GM21825 (cell line): ENCODE measurements around the gene B3GLCT.
A peak's percentile ranks its signal among the peaks of the same experiment; 100 is the strongest.
"Not testable (repeated sequence)": the region's sequence is repeated elsewhere in the genome, so short reads cannot be mapped to it uniquely, and the experiment has no call there.

Source experiments
- ATAC-seq: cut with Tn5 transposase; IDR thresholded peaks from one replicate; pipeline ENCODE4 v1.9.1; 2021; ENCODE audit warnings: mild to moderate bottlenecking, moderate library complexity; ENCODE audit not compliant: unreplicated experiment

B3GLCT gene

GRCh38 chr13:31199849-31200636 lies at the start of gene B3GLCT:
TSS of gene B3GLCT (plus strand) at chr13:31199975. CDS start at chr13:31200085, 110 bp downstream.
- ATAC-seq: peak; percentile 87

GRCh38 chr13:31150315-31150985 lies 49.3 kb upstream of the B3GLCT start:
- no peak for ATAC-seq

- no peak for ATAC-seq
Observed at GRCh38 chr13:31151837-31152236, 47.9 kb upstream of the B3GLCT start.

- ATAC-seq: no peak
Observed at GRCh38 chr13:31154939-31155338, 44.8 kb upstream of the B3GLCT start.

GRCh38 chr13:31159306-31159705 lies 40.5 kb upstream of the B3GLCT start:
- ATAC-seq: no peak

GRCh38 chr13:31160857-31161556 lies 38.8 kb upstream of the B3GLCT start:
- peak; percentile 25 for ATAC-seq

- peak; percentile 75 for ATAC-seq
Observed at GRCh38 chr13:31161557-31162150, 38.1 kb upstream of the B3GLCT start, which contains the start of gene HSPH1. TSS of gene HSPH1 (minus strand) at chr13:31161904. CDS start at chr13:31161582, 322 bp downstream.

GRCh38 chr13:31162151-31163008 lies 37.4 kb upstream of the B3GLCT start:
- ATAC-seq: peak; percentile 82

- ATAC-seq: no peak
Observed at GRCh38 chr13:31166591-31166990, 33.2 kb upstream of the B3GLCT start.

- peak; percentile 59 for ATAC-seq
Observed at GRCh38 chr13:31167490-31167889, 32.3 kb upstream of the B3GLCT start.

GRCh38 chr13:31168166-31168565 lies 31.6 kb upstream of the B3GLCT start:
- peak; percentile 40 for ATAC-seq

GRCh38 chr13:31168736-31169135 lies 31.0 kb upstream of the B3GLCT start:
- ATAC-seq: no peak

GRCh38 chr13:31172001-31172400 lies 27.8 kb upstream of the B3GLCT start:
- ATAC-seq: no peak

- no peak for ATAC-seq
Observed at GRCh38 chr13:31172535-31172934, 27.2 kb upstream of the B3GLCT start.

- ATAC-seq: no peak
Observed at GRCh38 chr13:31174018-31174417, 25.8 kb upstream of the B3GLCT start.

GRCh38 chr13:31175847-31176532 lies 23.8 kb upstream of the B3GLCT start:
- ATAC-seq: no peak

GRCh38 chr13:31177813-31178495 lies 21.8 kb upstream of the B3GLCT start:
- ATAC-seq: not testable (repeated sequence)

- no peak for ATAC-seq
Observed at GRCh38 chr13:31179241-31179640, 20.5 kb upstream of the B3GLCT start.

- no peak for ATAC-seq
Observed at GRCh38 chr13:31179754-31180153, 20.0 kb upstream of the B3GLCT start.
